T-helper 9 cell (primary cell): Measurements from ENCODE around the gene TAF1B.

Source experiments
- DNase-seq: peaks from one replicate; pipeline ENCODE4 v3.0.0-alpha.2; 2020

TAF1B gene

DNA sequence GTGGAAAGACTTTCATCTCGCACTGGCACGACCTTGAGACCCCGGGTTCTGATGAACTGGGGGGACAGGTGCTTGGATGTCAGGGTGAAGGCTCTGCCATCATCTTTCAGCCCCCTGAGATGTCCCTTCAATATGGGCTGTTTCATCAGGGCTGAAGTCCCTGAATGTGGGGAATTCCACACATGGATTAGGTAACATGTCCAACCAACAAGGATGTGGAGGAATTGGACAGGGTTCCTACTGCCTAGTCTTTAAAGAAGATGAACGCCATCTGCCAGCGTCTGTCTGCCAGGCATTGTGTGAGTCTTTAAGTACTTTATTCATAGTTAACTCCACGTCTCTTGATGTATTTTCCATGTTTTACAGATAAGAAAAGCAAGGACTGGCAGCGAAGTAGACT lies 102.3 kb downstream of the TAF1B start:
- no peak for DNase-seq

DNA sequence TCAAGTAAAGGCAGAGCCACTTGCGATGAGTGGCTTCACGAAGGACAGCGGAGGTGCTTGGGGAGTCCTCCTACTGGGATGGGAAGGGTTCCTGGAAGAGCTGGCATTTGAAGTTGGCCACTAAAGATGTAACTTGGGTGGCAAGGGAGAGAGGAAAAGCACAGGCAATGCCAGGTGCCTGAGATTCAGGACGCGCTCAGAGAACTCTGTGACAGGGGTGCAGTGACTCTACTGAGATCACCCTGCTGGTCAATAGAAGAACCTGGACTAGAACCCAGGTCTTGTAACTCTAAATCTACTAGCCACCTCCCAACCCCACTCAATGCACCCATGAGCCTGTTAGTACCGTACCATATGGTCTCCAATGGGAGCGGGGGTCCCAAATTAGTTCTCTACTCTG lies 102.8 kb downstream of the TAF1B start:
- DNase-seq = no peak

DNA sequence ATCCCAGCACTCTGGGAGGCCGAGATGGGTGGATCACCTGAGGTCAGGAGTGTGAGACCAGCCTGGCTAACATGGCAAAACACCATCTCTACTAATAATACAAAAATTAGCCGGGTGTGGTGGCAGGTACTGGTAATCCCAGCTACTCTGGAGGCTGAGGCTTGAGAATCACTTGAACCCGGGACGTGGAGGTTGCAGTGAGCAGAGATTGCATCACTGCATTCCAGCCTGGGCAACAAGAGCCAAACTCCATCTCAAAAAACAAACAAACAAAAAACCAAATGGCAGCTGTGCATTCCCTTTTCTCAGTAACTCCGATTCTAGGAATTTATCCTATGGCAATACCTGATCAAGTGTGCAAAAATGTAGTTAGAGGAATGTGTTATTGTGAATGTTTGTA lies 103.5 kb downstream of the TAF1B start:
- DNase-seq = no peak

GRCh38 chr2:9948721-9949120 lies 105.4 kb downstream of the TAF1B start:
- no peak for DNase-seq

GRCh38 chr2:9949239-9949991 lies 106.1 kb downstream of the TAF1B start:
- no peak for DNase-seq

GRCh38 chr2:9949992-9950520 lies 106.8 kb downstream of the TAF1B start:
- DNase-seq = no peak

GRCh38 chr2:9950521-9951271 lies 107.4 kb downstream of the TAF1B start:
- peak; percentile 44 for DNase-seq

GRCh38 chr2:9951272-9951521 lies 107.9 kb downstream of the TAF1B start:
- no peak for DNase-seq

DNA sequence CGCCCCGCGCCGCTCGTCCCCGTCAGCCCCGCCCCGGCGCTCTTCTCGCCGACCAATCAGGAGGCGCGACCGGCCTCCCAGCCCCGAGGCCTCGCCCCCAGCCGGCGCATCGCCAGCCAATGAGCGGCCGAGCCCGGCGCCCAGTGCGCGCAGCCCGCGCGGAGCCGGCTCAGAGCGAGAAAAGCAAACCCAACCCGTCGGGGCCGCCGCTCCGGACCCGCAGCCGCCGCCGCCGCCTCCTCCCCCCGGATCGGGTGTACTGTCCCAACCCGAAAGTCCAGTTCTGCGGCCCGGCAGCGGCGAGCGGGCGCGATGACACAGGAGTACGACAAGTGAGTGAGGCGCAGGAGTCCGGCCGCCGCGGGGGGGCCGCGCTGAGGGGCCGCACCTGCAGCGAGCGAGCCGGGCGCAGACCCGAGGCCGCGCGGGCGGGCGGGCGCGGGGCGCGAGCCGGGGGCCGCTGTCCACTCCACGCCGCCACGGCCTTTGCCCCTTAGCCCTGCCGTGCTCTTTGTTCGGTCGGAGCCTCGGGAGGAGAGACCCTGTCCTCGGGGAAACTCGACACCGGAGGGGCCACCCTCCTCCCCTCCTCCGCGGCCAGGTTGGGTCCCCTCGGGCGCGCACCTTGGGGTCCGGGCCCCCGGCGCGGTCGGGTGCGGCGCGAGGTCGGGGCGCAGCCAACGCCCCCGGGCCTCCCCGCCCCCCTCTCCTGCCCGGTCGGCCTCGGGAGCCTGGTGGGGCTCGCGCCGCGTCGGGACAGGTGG lies 108.4 kb downstream of the TAF1B start, which contains the start of gene GRHL1:
Gene GRHL1 (plus strand): TSS at position 172 of the 764 bp plus-strand sequence. CDS start 141 bp downstream, at position 313.
- DNase-seq = peak; percentile 83

DNA sequence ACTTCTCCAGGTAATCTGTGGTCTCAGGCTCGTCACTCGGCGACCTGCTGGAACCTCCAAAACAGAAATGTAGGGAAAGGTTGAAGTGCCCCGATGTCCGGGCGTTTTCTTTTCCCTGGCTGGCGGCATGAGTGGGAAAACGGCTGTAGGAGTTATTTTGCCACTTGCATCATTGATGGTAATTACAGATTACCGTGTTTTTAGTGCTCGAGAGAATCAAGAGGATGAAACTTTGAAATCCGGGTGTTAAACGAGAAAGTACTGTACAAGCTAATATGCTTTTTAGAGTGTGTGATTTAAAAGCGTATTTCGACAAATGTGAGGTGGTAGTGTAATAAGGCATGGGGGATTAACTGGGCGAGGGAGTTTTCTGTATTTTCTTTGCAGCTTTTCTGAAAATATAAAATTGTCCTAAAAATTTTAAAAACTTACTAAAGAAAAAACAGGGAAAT lies 109.0 kb downstream of the TAF1B start:
- no peak for DNase-seq

GRCh38 chr2:9952856-9953503 lies 109.7 kb downstream of the TAF1B start:
- no peak for DNase-seq

GRCh38 chr2:9954136-9954535 lies 110.9 kb downstream of the TAF1B start:
- no peak for DNase-seq

DNA sequence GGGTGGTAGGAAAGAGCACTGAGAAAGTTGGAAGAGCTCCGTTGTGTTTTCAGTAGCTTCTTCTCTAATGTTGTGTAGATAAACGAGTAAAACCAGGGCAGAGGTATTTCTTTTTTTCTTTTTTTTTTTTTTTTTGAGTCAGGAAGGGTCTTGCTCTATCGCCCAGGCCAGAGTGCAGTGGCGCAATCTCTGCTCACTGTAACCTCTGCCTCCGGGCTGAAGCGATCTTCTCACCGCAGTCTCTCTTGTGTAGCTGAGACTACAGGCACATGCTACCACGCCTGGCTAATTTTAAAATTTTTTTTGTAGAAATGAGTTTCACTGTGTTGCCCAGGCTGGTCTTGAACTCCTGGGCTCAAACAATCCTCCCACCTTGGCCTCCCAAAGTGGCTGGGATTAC lies 114.8 kb downstream of the TAF1B start:
- no peak for DNase-seq

GRCh38 chr2:9959262-9959661 lies 116.0 kb downstream of the TAF1B start:
- DNase-seq = no peak

DNA sequence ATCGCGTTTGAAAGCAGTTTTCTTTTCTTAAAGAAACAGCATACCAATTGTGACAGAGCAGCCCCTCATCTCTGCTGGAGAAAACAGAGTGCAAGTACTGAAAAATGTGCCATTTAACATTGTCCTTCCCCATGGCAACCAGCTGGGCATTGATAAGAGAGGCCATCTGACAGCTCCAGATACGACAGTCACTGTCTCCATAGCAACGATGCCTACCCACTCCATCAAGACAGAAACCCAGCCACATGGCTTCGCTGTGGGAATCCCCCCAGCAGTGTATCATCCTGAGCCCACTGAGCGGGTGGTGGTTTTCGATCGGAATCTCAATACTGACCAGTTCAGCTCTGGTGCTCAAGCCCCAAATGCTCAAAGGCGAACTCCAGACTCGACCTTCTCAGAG lies 117.7 kb downstream of the TAF1B start:
- DNase-seq = no peak

GRCh38 chr2:9964334-9964980 lies 121.2 kb downstream of the TAF1B start:
- no peak for DNase-seq

GRCh38 chr2:9965119-9965822 lies 122.0 kb downstream of the TAF1B start:
- no peak for DNase-seq

- DNase-seq = no peak
Observed at GRCh38 chr2:9966491-9967022, 123.3 kb downstream of the TAF1B start.

GRCh38 chr2:9967053-9967775 lies 123.9 kb downstream of the TAF1B start:
- DNase-seq = no peak
